ENCODE data around the gene TCP1.
"Not testable (repeated sequence)": the region's sequence is repeated elsewhere in the genome, so short reads cannot be mapped to it uniquely, and the experiment has no call there.

The TCP1 gene

GRCh38 chr6:159732550-159732949 lies 56.9 kb downstream of the TCP1 start:
- DNase-seq = not testable (repeated sequence)

DNA sequence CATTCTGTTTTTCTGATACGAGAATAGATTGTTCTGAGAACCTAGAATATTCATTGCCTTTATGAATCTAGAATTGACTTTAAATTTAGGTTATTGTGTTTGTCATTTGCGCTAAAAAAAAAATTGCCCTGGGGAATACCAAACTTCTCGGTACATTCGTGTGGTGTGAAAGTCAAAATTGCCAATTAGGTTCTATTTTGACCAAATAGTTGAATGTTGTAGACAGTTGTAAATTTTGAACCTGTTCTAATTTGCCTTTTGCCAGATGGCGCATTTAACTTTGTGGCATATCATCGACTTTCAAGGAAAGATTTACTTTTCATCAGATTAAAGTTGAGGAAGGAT lies 59.1 kb downstream of the TCP1 start:
- DNase-seq = no peak

- DNase-seq = no peak
Measured at GRCh38 chr6:159729598-159730331, 59.6 kb downstream of the TCP1 start.

- DNase-seq = no peak
Measured at GRCh38 chr6:159728531-159728964, 60.9 kb downstream of the TCP1 start.

Measured in left hindlimb (tissue), 1 donor.